ENCODE data around the gene MAD1L1.

DNA sequence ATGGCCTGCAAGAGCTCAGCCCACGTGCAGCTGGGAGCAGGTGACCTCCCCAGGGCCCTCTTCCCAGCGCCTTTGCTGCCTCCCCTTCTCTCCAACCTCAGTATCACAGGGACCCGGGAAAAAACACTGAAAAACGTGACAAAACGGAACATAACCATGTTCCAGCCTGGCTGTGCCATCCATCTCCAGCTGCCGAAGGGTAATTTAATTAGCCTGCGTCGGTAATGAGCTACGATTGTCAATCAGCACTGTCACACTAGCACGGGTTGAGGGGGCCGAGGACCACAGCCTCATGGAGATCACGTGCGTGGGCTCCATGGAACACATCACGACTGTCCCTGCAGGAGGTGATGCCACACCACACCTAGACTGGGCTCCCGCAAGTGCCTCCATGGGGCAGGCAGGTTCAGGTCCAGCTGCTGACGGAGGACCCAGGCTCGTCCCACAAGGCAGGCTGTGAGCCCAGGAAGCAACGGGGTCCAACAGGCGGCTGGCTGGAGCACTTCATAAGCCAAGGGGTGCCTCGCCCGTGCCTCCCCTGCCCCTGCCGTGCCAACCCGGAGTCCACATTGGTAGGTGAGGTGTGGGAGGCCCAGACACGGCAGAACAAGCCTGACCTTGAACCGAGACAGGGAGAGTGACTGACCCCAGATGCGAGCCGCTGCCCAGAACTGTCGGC, 363.2 kb downstream of the MAD1L1 start:
- TF ChIP-seq ZNF335 (tag by site-specific recombination; conservative IDR thresholded peaks at IDR 0.05) (no peak), ZNF24 (tag by site-specific recombination; IDR thresholded peaks at IDR 0.05) (no peak)

Data from HEK293 (cell line).